Liver (tissue), 9 donors: ENCODE measurements around the gene NMNAT2. TPM values are rescaled to one million over a fixed set of nuclear protein-coding genes. Genes with fewer than 3 reads are reported as not detected.

Experiments used
- DNase-seq: peaks from one replicate; pipeline ENCODE4 v3.0.0-alpha.2; 2017; ENCODE audit warnings: low spot score
- H3K27ac ChIP-seq, 2 donors: one replicate each; pipeline ENCODE4 v1.7.0; 2013; ENCODE audit warnings: inconsistent platforms in 2 of 2, low read length in 2 of 2, control low read depth in 1 of 2, low read depth in 1 of 2, mild to moderate bottlenecking in 1 of 2
- H3K27me3 ChIP-seq, 4 donors: one replicate each; pipeline versions ENCODE4 v1.6.1 to v1.7.0; 2013; ENCODE audit warnings: low read length in 3 of 4, inconsistent platforms in 1 of 4, mild to moderate bottlenecking in 1 of 4, moderate library complexity in 1 of 4; ENCODE audit not compliant: control insufficient read depth in 4 of 4, insufficient read depth in 4 of 4
- H3K36me3 ChIP-seq, 4 donors: one replicate each; pipeline versions ENCODE4 v1.6.1 to v1.7.0; 2013; ENCODE audit warnings: low read length in 3 of 4, mild to moderate bottlenecking in 3 of 4, low read depth in 1 of 4, moderate library complexity in 1 of 4; ENCODE audit not compliant: control insufficient read depth in 4 of 4, insufficient read depth in 3 of 4
- H3K4me1 ChIP-seq, 4 donors: one replicate each; pipeline versions ENCODE4 v1.6.1 to v1.7.0; 2013; ENCODE audit warnings: low read length in 3 of 4, mild to moderate bottlenecking in 3 of 4, moderate library complexity in 1 of 4; ENCODE audit not compliant: control insufficient read depth in 4 of 4, insufficient read depth in 4 of 4
- H3K4me3 ChIP-seq, 3 donors: one replicate each; pipeline versions ENCODE4 v1.6.1 to v1.7.0; 2013; ENCODE audit warnings: low read length in 3 of 3, control low read depth in 1 of 3, low read depth in 1 of 3, mild to moderate bottlenecking in 1 of 3
- H3K9ac ChIP-seq, 2 donors: one replicate each; pipeline ENCODE4 v1.7.0; 2013; ENCODE audit warnings: low read length in 2 of 2, mild to moderate bottlenecking in 2 of 2, moderate library complexity in 2 of 2, control low read depth in 1 of 2, low read depth in 1 of 2
- H3K9me3 ChIP-seq, 4 donors: one replicate each; pipeline versions ENCODE4 v1.6.1 to v1.7.0; 2013; ENCODE audit warnings: low read length in 3 of 4; ENCODE audit not compliant: control insufficient read depth in 4 of 4
- EGR1 ChIP-seq, 2 donors: IDR thresholded peaks; 2 replicates each; pipeline ENCODE4 v1.6.1; 2016 to 2018; ENCODE audit warnings: antibody characterized with exemption in 2 of 2, low read depth in 2 of 2
- FOXA1 ChIP-seq: IDR thresholded peaks from 2 replicates; pipeline ENCODE4 v1.6.1; 2016; ENCODE audit warnings: antibody characterized with exemption
- FOXA2 ChIP-seq: IDR thresholded peaks from 2 replicates; pipeline ENCODE4 v1.6.1; 2016; ENCODE audit warnings: antibody characterized with exemption
- GABPA ChIP-seq, 2 donors: IDR thresholded peaks in 1 of 2; conservative IDR thresholded peaks in 1 of 2; 2 replicates each; pipeline ENCODE4 v1.6.1; 2016; ENCODE audit warnings: antibody characterized with exemption in 2 of 2, mild to moderate bottlenecking in 1 of 2, moderate library complexity in 1 of 2
- HNF4A ChIP-seq, 2 donors: conservative IDR thresholded peaks; 2 replicates each; pipeline ENCODE4 v1.6.1; 2016; ENCODE audit warnings: antibody characterized with exemption in 2 of 2, mild to moderate bottlenecking in 2 of 2
- HNF4G ChIP-seq: IDR thresholded peaks from 2 replicates; pipeline ENCODE4 v1.6.1; 2016; ENCODE audit warnings: antibody characterized with exemption
- JUND ChIP-seq, 2 donors: IDR thresholded peaks; 2 replicates each; pipeline ENCODE4 v1.6.1; 2016; ENCODE audit warnings: antibody characterized with exemption in 2 of 2
- NR2F2 ChIP-seq: IDR thresholded peaks from 2 replicates; pipeline ENCODE4 v1.6.1; 2016; ENCODE audit warnings: antibody characterized with exemption
- RAD21 ChIP-seq, 2 donors: IDR thresholded peaks; 2 replicates each; pipeline ENCODE4 v1.6.1; 2016; ENCODE audit warnings: antibody characterized with exemption in 2 of 2, mild to moderate bottlenecking in 2 of 2
- RXRA ChIP-seq, 2 donors: IDR thresholded peaks; 2 replicates each; pipeline ENCODE4 v1.6.1; 2017 to 2018; ENCODE audit warnings: antibody characterized with exemption in 2 of 2, mild to moderate bottlenecking in 1 of 2
- SP1 ChIP-seq: IDR thresholded peaks from 2 replicates; pipeline ENCODE4 v1.6.1; 2018; ENCODE audit warnings: antibody characterized with exemption, mild to moderate bottlenecking
- TAF1 ChIP-seq: conservative IDR thresholded peaks from 2 replicates; pipeline ENCODE4 v1.6.1; 2016; ENCODE audit warnings: antibody characterized with exemption, mild to moderate bottlenecking
- YY1 ChIP-seq: IDR thresholded peaks from 2 replicates; pipeline ENCODE4 v1.6.1; 2016; ENCODE audit warnings: antibody characterized with exemption, mild to moderate bottlenecking
- WGBS: extraction: QIAGEN DNeasy Blood & Tissue Kit; methylation state at CpG from one replicate; pipeline ENCODE4 v1.1.7; 2013; 5-methylcytosine and 5-hydroxymethylcytosine counted together
- polyA plus RNA-seq, 2 donors: library from polyadenylated mRNA; stranded (reverse) in 1 of 2; unstranded in 1 of 2; fragments of 200-250 nt in 1 of 2; fragments of >200 nt in 1 of 2; fragmentation: Nextera tagmentation in 1 of 2; extraction: Ambion mirVana in 1 of 2; gene quantifications; one replicate each; pipeline versions ENCODE4 v1.2.1 to v1.2.3, GENCODE V29; 2013 to 2015
- total RNA-seq, 2 donors: library from RNA; depleted of rRNA; stranded (reverse); fragments of >200 nt; gene quantifications; one replicate each; pipeline ENCODE4 v1.2.3, GENCODE V29; 2014
- TF ChIP-seq, protein P1 (sequence below): fragments of 150-350 bp; IDR thresholded peaks from 2 replicates; pipeline ENCODE4 v1.5.1; 2017; ENCODE audit warnings: improper control_type of control experiment, low read depth, low read length; ENCODE audit not compliant: missing input control
- TF ChIP-seq, protein P2 (sequence below): IDR thresholded peaks from 2 replicates; pipeline ENCODE4 v1.6.1; 2016; ENCODE audit warnings: antibody characterized with exemption
- TF ChIP-seq, protein P3 (sequence below): IDR thresholded peaks from 2 replicates; pipeline ENCODE4 v1.6.1; 2016; ENCODE audit warnings: antibody characterized with exemption
- TF ChIP-seq, protein P4 (sequence below): IDR thresholded peaks from 2 replicates; pipeline ENCODE4 v1.6.1; 2016; ENCODE audit warnings: antibody characterized with exemption
- TF ChIP-seq, protein P5 (sequence below): IDR thresholded peaks from 2 replicates; pipeline ENCODE4 v1.6.1; 2016; ENCODE audit warnings: antibody characterized with exemption, mild to moderate bottlenecking
- donor health status: healthy.
- donor health status: healthy.
- donor health status: healthy.
- donor health status: healthy.
- donor health status: healthy.

Gene NMNAT2
- total and polyA plus RNA-seq, 4 donors: under 0.01 to 0.07 (median 0.05) TPM; not detected in 1

DNA sequence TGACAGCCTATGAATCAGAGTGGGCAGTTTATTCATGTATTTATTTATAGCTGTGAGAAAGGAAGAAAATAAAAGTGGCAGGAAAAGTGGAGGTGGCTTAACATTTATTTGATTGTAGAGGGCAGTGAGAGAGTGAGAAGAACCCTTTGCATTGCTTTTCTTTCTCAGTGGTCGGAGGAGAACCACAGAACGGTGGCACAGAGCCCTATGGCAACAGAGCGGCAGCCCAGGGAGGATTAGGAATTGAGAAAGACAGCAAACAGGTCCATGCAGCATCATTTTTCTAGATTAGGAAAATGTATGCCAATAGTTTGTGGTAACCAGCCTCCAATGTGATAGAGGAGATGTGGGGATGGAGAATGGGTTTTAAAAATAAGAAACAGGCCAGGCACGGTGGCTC lies 53.1 kb downstream of the NMNAT2 start:
- no peak overlapping the region for H3K4me3 ChIP-seq
- no peaks in the 10 kb centered on the region for H3K27me3 ChIP-seq
- no peak overlapping the region for H3K9ac ChIP-seq
- H3K27ac ChIP-seq: no peak overlapping the region
- H3K36me3 ChIP-seq: no peaks in the 10 kb centered on the region
- TF ChIP-seq FOXA1 (no peak), FOXA2 (no peak), JUND (IDR thresholded peaks at IDR 0.05) (no peak), SP1 (no peak), TAF1 (no peak), RXRA (IDR thresholded peaks at IDR 0.05) (no peak), YY1 (no peak), NR2F2 (no peak), HNF4A (conservative IDR thresholded peaks at IDR 0.05) (no peak), HNF4G (no peak)
- TF ChIP-seq, protein P1, sequence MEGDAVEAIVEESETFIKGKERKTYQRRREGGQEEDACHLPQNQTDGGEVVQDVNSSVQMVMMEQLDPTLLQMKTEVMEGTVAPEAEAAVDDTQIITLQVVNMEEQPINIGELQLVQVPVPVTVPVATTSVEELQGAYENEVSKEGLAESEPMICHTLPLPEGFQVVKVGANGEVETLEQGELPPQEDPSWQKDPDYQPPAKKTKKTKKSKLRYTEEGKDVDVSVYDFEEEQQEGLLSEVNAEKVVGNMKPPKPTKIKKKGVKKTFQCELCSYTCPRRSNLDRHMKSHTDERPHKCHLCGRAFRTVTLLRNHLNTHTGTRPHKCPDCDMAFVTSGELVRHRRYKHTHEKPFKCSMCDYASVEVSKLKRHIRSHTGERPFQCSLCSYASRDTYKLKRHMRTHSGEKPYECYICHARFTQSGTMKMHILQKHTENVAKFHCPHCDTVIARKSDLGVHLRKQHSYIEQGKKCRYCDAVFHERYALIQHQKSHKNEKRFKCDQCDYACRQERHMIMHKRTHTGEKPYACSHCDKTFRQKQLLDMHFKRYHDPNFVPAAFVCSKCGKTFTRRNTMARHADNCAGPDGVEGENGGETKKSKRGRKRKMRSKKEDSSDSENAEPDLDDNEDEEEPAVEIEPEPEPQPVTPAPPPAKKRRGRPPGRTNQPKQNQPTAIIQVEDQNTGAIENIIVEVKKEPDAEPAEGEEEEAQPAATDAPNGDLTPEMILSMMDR: no peak
- TF ChIP-seq, protein P2, sequence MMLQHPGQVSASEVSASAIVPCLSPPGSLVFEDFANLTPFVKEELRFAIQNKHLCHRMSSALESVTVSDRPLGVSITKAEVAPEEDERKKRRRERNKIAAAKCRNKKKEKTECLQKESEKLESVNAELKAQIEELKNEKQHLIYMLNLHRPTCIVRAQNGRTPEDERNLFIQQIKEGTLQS: no peak
- TF ChIP-seq, protein P3, sequence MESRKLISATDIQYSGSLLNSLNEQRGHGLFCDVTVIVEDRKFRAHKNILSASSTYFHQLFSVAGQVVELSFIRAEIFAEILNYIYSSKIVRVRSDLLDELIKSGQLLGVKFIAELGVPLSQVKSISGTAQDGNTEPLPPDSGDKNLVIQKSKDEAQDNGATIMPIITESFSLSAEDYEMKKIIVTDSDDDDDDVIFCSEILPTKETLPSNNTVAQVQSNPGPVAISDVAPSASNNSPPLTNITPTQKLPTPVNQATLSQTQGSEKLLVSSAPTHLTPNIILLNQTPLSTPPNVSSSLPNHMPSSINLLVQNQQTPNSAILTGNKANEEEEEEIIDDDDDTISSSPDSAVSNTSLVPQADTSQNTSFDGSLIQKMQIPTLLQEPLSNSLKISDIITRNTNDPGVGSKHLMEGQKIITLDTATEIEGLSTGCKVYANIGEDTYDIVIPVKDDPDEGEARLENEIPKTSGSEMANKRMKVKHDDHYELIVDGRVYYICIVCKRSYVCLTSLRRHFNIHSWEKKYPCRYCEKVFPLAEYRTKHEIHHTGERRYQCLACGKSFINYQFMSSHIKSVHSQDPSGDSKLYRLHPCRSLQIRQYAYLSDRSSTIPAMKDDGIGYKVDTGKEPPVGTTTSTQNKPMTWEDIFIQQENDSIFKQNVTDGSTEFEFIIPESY: no peak
- TF ChIP-seq, protein P4, sequence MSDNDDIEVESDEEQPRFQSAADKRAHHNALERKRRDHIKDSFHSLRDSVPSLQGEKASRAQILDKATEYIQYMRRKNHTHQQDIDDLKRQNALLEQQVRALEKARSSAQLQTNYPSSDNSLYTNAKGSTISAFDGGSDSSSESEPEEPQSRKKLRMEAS: no peak
- H3K4me1 ChIP-seq: no peaks in the 10 kb centered on the region
- DNase-seq: no peak
- WGBS: 90% methylated on average over 4 of the region's 4 CpGs
- no peaks in the 10 kb centered on the region for H3K9me3 ChIP-seq

DNA sequence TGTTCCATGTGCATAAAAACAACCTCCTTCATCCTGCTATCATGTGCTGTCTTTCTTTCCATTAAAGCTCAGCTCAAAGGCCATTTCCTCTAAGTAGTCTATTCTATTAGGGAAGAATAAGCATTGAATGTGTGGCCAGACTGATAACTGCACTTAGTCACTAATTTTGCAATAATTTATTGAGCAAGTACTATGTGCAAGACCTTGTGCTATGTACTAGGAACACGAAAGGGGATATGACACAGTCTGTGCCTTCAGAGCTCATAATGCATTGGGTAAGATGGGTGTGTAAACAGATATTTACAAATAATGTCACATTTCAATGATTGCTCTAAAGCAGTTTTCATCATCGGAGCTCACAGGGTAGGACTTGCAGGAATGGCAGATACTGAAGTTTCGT lies 54.2 kb downstream of the NMNAT2 start:
- Histone ChIP-seq H3K36me3 (no peaks in the 10 kb centered on the region), H3K27me3 (no peaks in the 10 kb centered on the region), H3K9me3 (no peaks in the 10 kb centered on the region), H3K9ac (no peak overlapping the region), H3K27ac (no peak overlapping the region), H3K4me1 (no peaks in the 10 kb centered on the region), H3K4me3 (no peak overlapping the region)
- no peak for TF ChIP-seq RXRA (IDR thresholded peaks at IDR 0.05)
- TF ChIP-seq, protein P1: no peak
- TF ChIP-seq, protein P4: no peak
- no peak for TF ChIP-seq YY1
- no peak for TF ChIP-seq RAD21 (IDR thresholded peaks at IDR 0.05)
- TF ChIP-seq NR2F2: no peak
- TF ChIP-seq, protein P5, sequence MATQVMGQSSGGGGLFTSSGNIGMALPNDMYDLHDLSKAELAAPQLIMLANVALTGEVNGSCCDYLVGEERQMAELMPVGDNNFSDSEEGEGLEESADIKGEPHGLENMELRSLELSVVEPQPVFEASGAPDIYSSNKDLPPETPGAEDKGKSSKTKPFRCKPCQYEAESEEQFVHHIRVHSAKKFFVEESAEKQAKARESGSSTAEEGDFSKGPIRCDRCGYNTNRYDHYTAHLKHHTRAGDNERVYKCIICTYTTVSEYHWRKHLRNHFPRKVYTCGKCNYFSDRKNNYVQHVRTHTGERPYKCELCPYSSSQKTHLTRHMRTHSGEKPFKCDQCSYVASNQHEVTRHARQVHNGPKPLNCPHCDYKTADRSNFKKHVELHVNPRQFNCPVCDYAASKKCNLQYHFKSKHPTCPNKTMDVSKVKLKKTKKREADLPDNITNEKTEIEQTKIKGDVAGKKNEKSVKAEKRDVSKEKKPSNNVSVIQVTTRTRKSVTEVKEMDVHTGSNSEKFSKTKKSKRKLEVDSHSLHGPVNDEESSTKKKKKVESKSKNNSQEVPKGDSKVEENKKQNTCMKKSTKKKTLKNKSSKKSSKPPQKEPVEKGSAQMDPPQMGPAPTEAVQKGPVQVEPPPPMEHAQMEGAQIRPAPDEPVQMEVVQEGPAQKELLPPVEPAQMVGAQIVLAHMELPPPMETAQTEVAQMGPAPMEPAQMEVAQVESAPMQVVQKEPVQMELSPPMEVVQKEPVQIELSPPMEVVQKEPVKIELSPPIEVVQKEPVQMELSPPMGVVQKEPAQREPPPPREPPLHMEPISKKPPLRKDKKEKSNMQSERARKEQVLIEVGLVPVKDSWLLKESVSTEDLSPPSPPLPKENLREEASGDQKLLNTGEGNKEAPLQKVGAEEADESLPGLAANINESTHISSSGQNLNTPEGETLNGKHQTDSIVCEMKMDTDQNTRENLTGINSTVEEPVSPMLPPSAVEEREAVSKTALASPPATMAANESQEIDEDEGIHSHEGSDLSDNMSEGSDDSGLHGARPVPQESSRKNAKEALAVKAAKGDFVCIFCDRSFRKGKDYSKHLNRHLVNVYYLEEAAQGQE: no peak
- no peak for TF ChIP-seq GABPA (IDR thresholded peaks at IDR 0.05 in 1 of 2, conservative IDR thresholded peaks at IDR 0.05 in 1 of 2)
- TF ChIP-seq TAF1: no peak
- no peak for TF ChIP-seq JUND (IDR thresholded peaks at IDR 0.05)
- TF ChIP-seq, protein P2: no peak
- TF ChIP-seq HNF4A (conservative IDR thresholded peaks at IDR 0.05): no peak
- no peak for TF ChIP-seq SP1
- TF ChIP-seq, protein P3: no peak
- TF ChIP-seq FOXA2: no peak
- TF ChIP-seq FOXA1: no peak
- TF ChIP-seq HNF4G: no peak
- no peak for TF ChIP-seq EGR1 (IDR thresholded peaks at IDR 0.05; ENCODE audit: low read depth in 2 of 2)
- 85% methylated on average over 3 of the region's 3 CpGs for WGBS
- DNase-seq: no peak
